Activated CD4-positive, alpha-beta T cell treated with anti-CD3 and anti-CD28 coated beads, Interleukin-2, amount 10 ng/mL, durations not matched to agents 7 days and 5 days (primary cell): ENCODE data around the gene ATRN. TPM values are rescaled to one million over a fixed set of nuclear protein-coding genes. Genes with fewer than 3 reads are reported as not detected.
"Not testable (repeated sequence)": the region's sequence is repeated elsewhere in the genome, so short reads cannot be mapped to it uniquely, and the experiment has no call there.

Experiments
- CTCF ChIA-PET: fragments of 350-600 bp; sonication (Branson Sonifier 250); formaldehyde crosslinking; loops from one replicate; lab custom pipeline; 2021; ENCODE audit warnings: antibody characterized with exemption; lab: Charles Lee
- POLR2A ChIA-PET: fragments of 350-600 bp; sonication (Branson Sonifier 250); formaldehyde crosslinking; loops from one replicate; lab custom pipeline; 2021; ENCODE audit warnings: antibody characterized with exemption; lab: Charles Lee
- DNase-seq: peaks from one replicate; pipeline ENCODE4 v3.0.0-alpha.2; 2020
- H3K27ac Mint-ChIP-seq: one replicate; pipeline ENCODE4 v1.8.0; 2021; ENCODE audit warnings: mild to moderate bottlenecking, moderate library complexity, mixed read lengths
- H3K27me3 Mint-ChIP-seq: one replicate; pipeline ENCODE4 v1.8.0; 2021; ENCODE audit warnings: mixed read lengths
- H3K36me3 Mint-ChIP-seq: one replicate; pipeline ENCODE4 v1.8.0; 2021; ENCODE audit warnings: low read depth, mixed read lengths
- H3K4me1 Mint-ChIP-seq: one replicate; pipeline ENCODE4 v1.8.0; 2021; ENCODE audit warnings: mixed read lengths
- H3K4me3 Mint-ChIP-seq: one replicate; pipeline ENCODE4 v1.8.0; 2021; ENCODE audit warnings: mild to moderate bottlenecking, moderate library complexity, mixed read lengths
- H3K9me3 Mint-ChIP-seq: one replicate; pipeline ENCODE4 v1.8.0; 2021; ENCODE audit warnings: mixed read lengths
- total RNA-seq, 2 experiments: library from RNA; stranded (reverse); gene quantifications; one replicate each; pipeline ENCODE4 v1.2.3, GENCODE V29; 2021

ATRN gene
- 1 to 10 TPM; 7.8 TPM for total RNA-seq

- peak; percentile 85 for DNase-seq
- Mint-ChIP-seq H3K4me1 (peaks cover 25% of the 10 kb centered on the region), H3K27ac (peak within 1 kb of the TSS; percentile 85), H3K36me3 (no peaks in the 10 kb centered on the region), H3K27me3 (peaks cover 7% of the 10 kb centered on the region), H3K4me3 (peak within 1 kb of the TSS; percentile 96), H3K9me3 (no peaks in the 10 kb centered on the region)
- POLR2A ChIA-PET = no interaction called here
- CTCF ChIA-PET = interaction anchor here (0.6 to 1.8 kb wide), 4 partner anchors 28 to 283 kb away, joined by 3 to 4 read pairs (median 3); no protein-coding TSS in a partner anchor
Observed at GRCh38 chr20:3470627-3471396, at the start of gene ATRN. Gene ATRN (plus strand): TSS chr20:3471018. CDS start chr20:3471108, 90 bp downstream.

GRCh38 chr20:3421985-3422384 lies 48.8 kb upstream of the ATRN start:
- Mint-ChIP-seq H3K4me3 (no peak overlapping the region), H3K36me3 (peaks cover 4% of the 10 kb centered on the region), H3K9me3 (no peaks in the 10 kb centered on the region), H3K27me3 (peaks cover 8% of the 10 kb centered on the region), H3K27ac (no peak overlapping the region), H3K4me1 (peaks cover 17% of the 10 kb centered on the region)
- ChIA-PET CTCF (interaction anchor here (0.6 to 2.4 kb wide), 2 partner anchors 14 to 35 kb away, joined by 3 to 7 read pairs; partner anchors contain the start of gene DNAAF9), POLR2A (no interaction called here)
- no peak for DNase-seq

GRCh38 chr20:3423126-3423525 lies 47.7 kb upstream of the ATRN start:
- peaks cover 4% of the 10 kb centered on the region for H3K36me3 Mint-ChIP-seq
- POLR2A ChIA-PET = no interaction called here
- no peak overlapping the region for H3K4me3 Mint-ChIP-seq
- peaks cover 17% of the 10 kb centered on the region for H3K4me1 Mint-ChIP-seq
- H3K9me3 Mint-ChIP-seq = no peaks in the 10 kb centered on the region
- CTCF ChIA-PET = interaction anchor here (0.6 to 2.4 kb wide), 4 partner anchors 15 to 39 kb away, joined by 3 to 7 read pairs (median 3); partner anchors contain the start of gene DNAAF9
- H3K27me3 Mint-ChIP-seq = peaks cover 6% of the 10 kb centered on the region
- no peak for DNase-seq
- H3K27ac Mint-ChIP-seq = no peak overlapping the region

- H3K9me3 Mint-ChIP-seq, H3K4me3 Mint-ChIP-seq, H3K27ac Mint-ChIP-seq, DNase-seq, H3K36me3 Mint-ChIP-seq, H3K4me1 Mint-ChIP-seq, POLR2A ChIA-PET, CTCF ChIA-PET: not testable (repeated sequence)
- H3K27me3 Mint-ChIP-seq = peaks cover 17% of the 10 kb centered on the region
Observed at GRCh38 chr20:3426766-3427165, 44.1 kb upstream of the ATRN start.

- Mint-ChIP-seq H3K4me3 (no peak overlapping the region), H3K36me3 (no peaks in the 10 kb centered on the region), H3K27ac (no peak overlapping the region), H3K4me1 (peaks cover 3% of the 10 kb centered on the region), H3K27me3 (peaks cover 14% of the 10 kb centered on the region), H3K9me3 (no peaks in the 10 kb centered on the region)
- CTCF ChIA-PET = interaction anchor here (0.5 to 1.3 kb wide), 3 partner anchors 19 to 640 kb away, joined by 3 to 5 read pairs (median 3); no protein-coding TSS in a partner anchor
- no peak for DNase-seq
- POLR2A ChIA-PET = no interaction called here
Observed at GRCh38 chr20:3430376-3431069, 40.3 kb upstream of the ATRN start.

GRCh38 chr20:3431109-3431508 lies 39.7 kb upstream of the ATRN start:
- POLR2A ChIA-PET = no interaction called here
- peaks cover 3% of the 10 kb centered on the region for H3K4me1 Mint-ChIP-seq
- H3K36me3 Mint-ChIP-seq = no peaks in the 10 kb centered on the region
- no peak for DNase-seq
- H3K27ac Mint-ChIP-seq = no peak overlapping the region
- no peak overlapping the region for H3K4me3 Mint-ChIP-seq
- peaks cover 14% of the 10 kb centered on the region for H3K27me3 Mint-ChIP-seq
- H3K9me3 Mint-ChIP-seq = no peaks in the 10 kb centered on the region
- CTCF ChIA-PET = interaction anchor here (0.5 to 1.3 kb wide), 2 partner anchors 22 to 641 kb away, joined by 3 read pairs; no protein-coding TSS in a partner anchor

- no peaks in the 10 kb centered on the region for H3K9me3 Mint-ChIP-seq
- H3K27ac Mint-ChIP-seq = no peak overlapping the region
- peaks cover 3% of the 10 kb centered on the region for H3K4me1 Mint-ChIP-seq
- ChIA-PET CTCF (no interaction called here), POLR2A (no interaction called here)
- H3K4me3 Mint-ChIP-seq = no peak overlapping the region
- no peaks in the 10 kb centered on the region for H3K36me3 Mint-ChIP-seq
- peaks cover 14% of the 10 kb centered on the region for H3K27me3 Mint-ChIP-seq
- DNase-seq = no peak
Observed at GRCh38 chr20:3432844-3433243, 38.0 kb upstream of the ATRN start.

- peaks cover 14% of the 10 kb centered on the region for H3K27me3 Mint-ChIP-seq
- no peak overlapping the region for H3K4me3 Mint-ChIP-seq
- no peaks in the 10 kb centered on the region for H3K36me3 Mint-ChIP-seq
- CTCF ChIA-PET = interaction anchor here (0.6 kb wide), 1 partner anchor 14 kb away, joined by 3 read pairs; no protein-coding TSS in a partner anchor
- DNase-seq = no peak
- POLR2A ChIA-PET = no interaction called here
- H3K4me1 Mint-ChIP-seq = peaks cover 3% of the 10 kb centered on the region
- H3K27ac Mint-ChIP-seq = no peak overlapping the region
- H3K9me3 Mint-ChIP-seq = no peaks in the 10 kb centered on the region
Observed at GRCh38 chr20:3433744-3434143, 37.1 kb upstream of the ATRN start.

- Mint-ChIP-seq H3K27me3 (peaks cover 19% of the 10 kb centered on the region), H3K27ac (no peak overlapping the region), H3K9me3 (no peaks in the 10 kb centered on the region), H3K4me1 (peaks cover 3% of the 10 kb centered on the region), H3K4me3 (no peak overlapping the region), H3K36me3 (no peaks in the 10 kb centered on the region)
- no peak for DNase-seq
- POLR2A ChIA-PET = no interaction called here
- CTCF ChIA-PET = interaction anchor here (1.2 kb wide), 1 partner anchor 28 kb away, joined by 3 read pairs; no protein-coding TSS in a partner anchor
Observed at GRCh38 chr20:3434232-3434631, 36.6 kb upstream of the ATRN start.

- Mint-ChIP-seq H3K4me1 (no peaks in the 10 kb centered on the region), H3K27ac (no peak overlapping the region), H3K36me3 (no peaks in the 10 kb centered on the region), H3K27me3 (peaks cover 10% of the 10 kb centered on the region), H3K9me3 (no peaks in the 10 kb centered on the region), H3K4me3 (no peak overlapping the region)
- CTCF ChIA-PET = interaction anchor here (0.6 to 0.7 kb wide), 3 partner anchors 29 to 125 kb away, joined by 3 read pairs; partner anchors contain the start of gene ATRN
- DNase-seq = no peak
- POLR2A ChIA-PET = interaction anchor here (0.7 kb wide), 1 partner anchor 18 kb away, joined by 9 read pairs; no protein-coding TSS in a partner anchor
Observed at GRCh38 chr20:3436864-3437574, 33.8 kb upstream of the ATRN start.

GRCh38 chr20:3446779-3447178 lies 24.0 kb upstream of the ATRN start:
- H3K4me3 Mint-ChIP-seq = no peak overlapping the region
- ChIA-PET POLR2A (no interaction called here), CTCF (interaction anchor here (0.7 kb wide), 1 partner anchor 24 kb away, joined by 3 read pairs; no protein-coding TSS in a partner anchor)
- no peaks in the 10 kb centered on the region for H3K9me3 Mint-ChIP-seq
- H3K4me1 Mint-ChIP-seq = no peaks in the 10 kb centered on the region
- no peak for DNase-seq
- H3K27ac Mint-ChIP-seq = no peak overlapping the region
- peaks cover 13% of the 10 kb centered on the region for H3K27me3 Mint-ChIP-seq
- H3K36me3 Mint-ChIP-seq = no peaks in the 10 kb centered on the region

- ChIA-PET POLR2A (no interaction called here), CTCF (no interaction called here)
- DNase-seq = no peak
- H3K27me3 Mint-ChIP-seq = peaks cover 17% of the 10 kb centered on the region
- H3K36me3 Mint-ChIP-seq = no peaks in the 10 kb centered on the region
- no peak overlapping the region for H3K27ac Mint-ChIP-seq
- no peaks in the 10 kb centered on the region for H3K4me1 Mint-ChIP-seq
- H3K4me3 Mint-ChIP-seq = no peak overlapping the region
- no peaks in the 10 kb centered on the region for H3K9me3 Mint-ChIP-seq
Observed at GRCh38 chr20:3447321-3447720, 23.5 kb upstream of the ATRN start.
